ENCODE data around the gene DNLZ.
A peak's percentile ranks its signal among the peaks of the same experiment; 100 is the strongest.

Gene DNLZ

GRCh38 chr9:136404801-136405136, 41.2 kb upstream of the DNLZ start:
- no peak for TF ChIP-seq SPI1 (IDR thresholded peaks at IDR 0.05; ENCODE audit: low read depth, low read length)
- TF ChIP-seq POU2F2 (IDR thresholded peaks at IDR 0.05; ENCODE audit: low read depth, low read length) = no peak
- no peak for TF ChIP-seq TAF1 (IDR thresholded peaks at IDR 0.05; ENCODE audit: low read depth, low read length)
- TF ChIP-seq POLR2A (IDR thresholded peaks at IDR 0.05; ENCODE audit: low read depth, low read length) = no peak
- no peak for TF ChIP-seq POLR2AphosphoS5 (IDR thresholded peaks at IDR 0.05; ENCODE audit: low read depth, low read length)
- TF ChIP-seq PAX5 (IDR thresholded peaks at IDR 0.05; ENCODE audit: insufficient read depth, low read length, severe bottlenecking) = no peak
- peak; percentile 66 for FAIRE-seq
- DNase-seq (ENCODE audit: insufficient read length, low spot score) = no peak

GRCh38 chr9:136403915-136404800, 40.6 kb upstream of the DNLZ start:
- FAIRE-seq (peak; percentile 62), DNase-seq (ENCODE audit: insufficient read length, low spot score) (no peak)
- 0 out of 2 replicates have a peak, but pooled peaks have one; percentile 6 for TF ChIP-seq SPI1 (IDR thresholded peaks at IDR 0.05; ENCODE audit: low read depth, low read length)
- TF ChIP-seq POLR2AphosphoS5 (IDR thresholded peaks at IDR 0.05; ENCODE audit: low read depth, low read length) = no peak; the same call in 1 of the 2 replicates
- 0 out of 2 replicates have a peak, but pooled peaks have one; percentile 17 for TF ChIP-seq POU2F2 (IDR thresholded peaks at IDR 0.05; ENCODE audit: low read depth, low read length)
- TF ChIP-seq PAX5 (IDR thresholded peaks at IDR 0.05; ENCODE audit: insufficient read depth, low read length, severe bottlenecking) = no peak
- TF ChIP-seq POLR2A (IDR thresholded peaks at IDR 0.05; ENCODE audit: low read depth, low read length) = no peak
- no peak for TF ChIP-seq TAF1 (IDR thresholded peaks at IDR 0.05; ENCODE audit: low read depth, low read length)

GRCh38 chr9:136403538-136403914, 40.0 kb upstream of the DNLZ start:
- TF ChIP-seq POU2F2 (IDR thresholded peaks at IDR 0.05; ENCODE audit: low read depth, low read length) (peak; percentile 75; the same call in 1 of the 2 replicates), PAX5 (IDR thresholded peaks at IDR 0.05; ENCODE audit: insufficient read depth, low read length, severe bottlenecking) (no peak)
- DNase-seq (ENCODE audit: insufficient read length, low spot score) (peak; percentile 66), FAIRE-seq (peak; percentile 93)

GRCh38 chr9:136402067-136402466, 38.5 kb upstream of the DNLZ start:
- FAIRE-seq (no peak), DNase-seq (ENCODE audit: insufficient read length, low spot score) (no peak)
- 0 out of 2 replicates have a peak, but pooled peaks have one; percentile 4 for TF ChIP-seq POLR2A (IDR thresholded peaks at IDR 0.05; ENCODE audit: low read depth, low read length)
- no peak for TF ChIP-seq TAF1 (IDR thresholded peaks at IDR 0.05; ENCODE audit: low read depth, low read length)
- no peak for TF ChIP-seq SPI1 (IDR thresholded peaks at IDR 0.05; ENCODE audit: low read depth, low read length)

GRCh38 chr9:136401173-136401922, 37.8 kb upstream of the DNLZ start:
- DNase-seq (ENCODE audit: insufficient read length, low spot score) (no peak), FAIRE-seq (no peak)
- TF ChIP-seq PAX5 (IDR thresholded peaks at IDR 0.05; ENCODE audit: insufficient read depth, low read length, severe bottlenecking) (no peak), POLR2A (IDR thresholded peaks at IDR 0.05; ENCODE audit: low read depth, low read length) (no peak), TAF1 (IDR thresholded peaks at IDR 0.05; ENCODE audit: low read depth, low read length) (no peak), POU2F2 (IDR thresholded peaks at IDR 0.05; ENCODE audit: low read depth, low read length) (no peak), POLR2AphosphoS5 (IDR thresholded peaks at IDR 0.05; ENCODE audit: low read depth, low read length) (no peak), SPI1 (IDR thresholded peaks at IDR 0.05; ENCODE audit: low read depth, low read length) (no peak)

GRCh38 chr9:136400038-136400834, 36.7 kb upstream of the DNLZ start, which contains the start of gene SNAPC4:
SNAPC4 (minus strand) TSS chr9:136400170; CDS start chr9:136398428, 1,742 bp downstream.
- FAIRE-seq = peak; percentile 99
- TF ChIP-seq POLR2AphosphoS5 (IDR thresholded peaks at IDR 0.05; ENCODE audit: low read depth, low read length) (peak; percentile 72), POU2F2 (IDR thresholded peaks at IDR 0.05; ENCODE audit: low read depth, low read length) (no peak), TAF1 (IDR thresholded peaks at IDR 0.05; ENCODE audit: low read depth, low read length) (peak; percentile 82), POLR2A (IDR thresholded peaks at IDR 0.05; ENCODE audit: low read depth, low read length) (0 out of 2 replicates have a peak, but pooled peaks have one; percentile 57)
- peak; percentile 99 for DNase-seq (ENCODE audit: insufficient read length, low spot score)

GRCh38 chr9:136399176-136400037, 35.9 kb upstream of the DNLZ start:
- FAIRE-seq (peak; percentile 77), DNase-seq (ENCODE audit: insufficient read length, low spot score) (no peak)
- TF ChIP-seq POLR2A (IDR thresholded peaks at IDR 0.05; ENCODE audit: low read depth, low read length) (no peak; the same call in none of the 2 replicates), SPI1 (IDR thresholded peaks at IDR 0.05; ENCODE audit: low read depth, low read length) (peak; percentile 13; the same call in 1 of the 2 replicates)

GRCh38 chr9:136398286-136398685, 34.7 kb upstream of the DNLZ start:
- DNase-seq (ENCODE audit: insufficient read length, low spot score) = no peak
- FAIRE-seq = no peak
- TF ChIP-seq POU2F2 (IDR thresholded peaks at IDR 0.05; ENCODE audit: low read depth, low read length) = no peak
- TF ChIP-seq PAX5 (IDR thresholded peaks at IDR 0.05; ENCODE audit: insufficient read depth, low read length, severe bottlenecking) = no peak
- no peak for TF ChIP-seq SPI1 (IDR thresholded peaks at IDR 0.05; ENCODE audit: low read depth, low read length)
- no peak for TF ChIP-seq TAF1 (IDR thresholded peaks at IDR 0.05; ENCODE audit: low read depth, low read length)
- no peak for TF ChIP-seq POLR2AphosphoS5 (IDR thresholded peaks at IDR 0.05; ENCODE audit: low read depth, low read length)
- no peak for TF ChIP-seq POLR2A (IDR thresholded peaks at IDR 0.05; ENCODE audit: low read depth, low read length)

All from GM12891 (cell line).